K562 (cell line): Measurements from ENCODE around the gene HNMT. TPM values are rescaled to one million over a fixed set of nuclear protein-coding genes. Genes with fewer than 3 reads are reported as not detected.

Experiments
- CHD1 ChIP-seq: fragments of 200-600 bp; sonication (generic); IDR thresholded peaks from one replicate; pipeline ENCODE4 v1.6.1; 2012; ENCODE audit warnings: mild to moderate bottlenecking, moderate library complexity, low read length, inconsistent platforms
- ERF ChIP-seq: fragments of 450-650 bp; formaldehyde crosslinking; IDR thresholded peaks from 2 replicates; pipeline ENCODE4 v1.4.0; 2020; ENCODE audit warnings: mild to moderate bottlenecking, mixed read lengths
- HNRNPL ChIP-seq: fragments of 200-400 bp; formaldehyde crosslinking; IDR thresholded peaks from 2 replicates; pipeline ENCODE4 v1.6.1; 2017; ENCODE audit warnings: low read depth, mild to moderate bottlenecking, low read length
- KAT2B ChIP-seq: IDR thresholded peaks from one replicate; pipeline ENCODE4 v1.6.1; 2012; ENCODE audit warnings: low read depth, mild to moderate bottlenecking, control low read depth, inconsistent platforms, low read length, moderate library complexity
- NFATC3 ChIP-seq: fragments of 450-650 bp; IDR thresholded peaks from 2 replicates; pipeline ENCODE4 v1.6.1; 2017; ENCODE audit warnings: mild to moderate bottlenecking
- NFRKB ChIP-seq: fragments of 450-650 bp; IDR thresholded peaks from 2 replicates; pipeline ENCODE4 v1.6.1; 2016; ENCODE audit warnings: low read depth
- RAD21 ChIP-seq, 2 experiments: fragments of 250-450 bp in 1 of 2; fragments of 450-650 bp in 1 of 2; sonication (Bioruptor Pico) in 1 of 2; formaldehyde crosslinking in 1 of 2; IDR thresholded peaks in 1 of 2; conservative IDR thresholded peaks in 1 of 2; 2 replicates each; pipeline versions ENCODE4 v1.4.0 to v1.8.0; 2020 to 2022; ENCODE audit warnings: mild to moderate bottlenecking in 2 of 2, moderate library complexity in 1 of 2
- SOX6 ChIP-seq: fragments of 450-650 bp; IDR thresholded peaks from 2 replicates; pipeline ENCODE4 v1.6.1; 2014; ENCODE audit warnings: mild to moderate bottlenecking
- ZNF175 ChIP-seq: fragments of 200-800 bp; sonication (Bioruptor generic); IDR thresholded peaks from 2 replicates; pipeline ENCODE4 v1.6.1; 2016; ENCODE audit warnings: low read depth, mild to moderate bottlenecking, missing genetic modification characterization, missing compliant biosample characterization
- ZSCAN32 ChIP-seq: fragments of 450-650 bp; formaldehyde crosslinking; IDR thresholded peaks from 2 replicates; pipeline ENCODE4 v1.4.0; 2020; ENCODE audit warnings: mild to moderate bottlenecking, moderate library complexity
- polyA plus RNA-seq, 8 experiments: library from polyadenylated mRNA; depleted of rRNA in 4 of 8; stranded (reverse) in 5 of 8; unstranded in 3 of 8; fragments of >200 nt; fragmentation: Nextera tagmentation in 2 of 8; fragmentation: Illumina TruSeq in 1 of 8; extraction: Ambion mirVana in 2 of 8; extraction: Trizol in 1 of 8; gene quantifications; 2 replicates each; pipeline versions ENCODE4 v1.2.1 to v1.2.3, GENCODE V29; 2011 to 2014; ENCODE audit warnings: inconsistent platforms in 1 of 8, missing spikeins in 1 of 8
- total RNA-seq, 7 experiments: library from RNA; depleted of rRNA in 6 of 7; stranded (reverse); fragments of >200 nt in 6 of 7; fragmentation: Illumina TruSeq in 2 of 7; extraction: Trizol in 2 of 7; gene quantifications; 2 replicates each; pipeline versions ENCODE4 v1.2.1 to v1.2.3, GENCODE V29; 2011 to 2021; ENCODE audit warnings: low replicate concordance in 1 of 7
- TF ChIP-seq, protein P1 (sequence below): fragments of 450-650 bp; IDR thresholded peaks from 2 replicates; pipeline ENCODE4 v1.6.1; 2016; ENCODE audit warnings: mild to moderate bottlenecking, moderate library complexity
- TF ChIP-seq, protein P2 (sequence below): fragments of 250-450 bp; sonication (Bioruptor Pico); IDR thresholded peaks from 2 replicates; pipeline ENCODE4 v1.5.0; 2021
- TF ChIP-seq, protein P3 (sequence below), 3 experiments: fragments of 200-800 bp in 1 of 3; fragments of 250-450 bp in 1 of 3; fragments of 450-650 bp in 1 of 3; sonication (Bioruptor Pico) in 1 of 3; sonication (Bioruptor generic) in 1 of 3; formaldehyde crosslinking in 1 of 3; IDR thresholded peaks; 2 replicates each; pipeline versions ENCODE4 v1.6.1 to v1.8.0; 2016 to 2022; ENCODE audit warnings: mild to moderate bottlenecking in 2 of 3, missing genetic modification characterization in 2 of 3, missing compliant biosample characterization in 1 of 3, moderate library complexity in 1 of 3

Gene HNMT
- total and polyA plus RNA-seq, 9 of the 15 experiments (the other 6 are each of a cell fraction or from before 2014, with no cell fraction given): 3.1 to 10.9 (median 5.3) TPM

DNA sequence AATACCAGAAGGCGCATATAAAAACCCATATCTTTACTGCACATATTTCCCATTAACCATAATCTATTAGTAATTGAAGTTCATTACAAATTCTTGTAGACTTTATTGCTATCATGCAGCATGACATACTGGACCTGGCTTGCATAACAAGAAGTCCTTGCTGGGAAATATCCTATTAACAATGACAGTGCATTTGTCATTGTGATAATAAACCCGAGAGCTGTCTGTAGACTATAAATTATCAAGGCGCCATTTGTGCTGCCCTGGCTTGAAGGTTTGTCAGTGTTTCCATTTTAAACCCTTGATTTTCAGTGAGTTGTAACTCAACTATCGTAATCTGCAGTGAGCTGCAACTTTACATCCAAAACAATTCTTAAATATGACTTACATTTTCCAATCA is 59.0 kb downstream of the HNMT start (continued):
- TF ChIP-seq, protein P1, sequence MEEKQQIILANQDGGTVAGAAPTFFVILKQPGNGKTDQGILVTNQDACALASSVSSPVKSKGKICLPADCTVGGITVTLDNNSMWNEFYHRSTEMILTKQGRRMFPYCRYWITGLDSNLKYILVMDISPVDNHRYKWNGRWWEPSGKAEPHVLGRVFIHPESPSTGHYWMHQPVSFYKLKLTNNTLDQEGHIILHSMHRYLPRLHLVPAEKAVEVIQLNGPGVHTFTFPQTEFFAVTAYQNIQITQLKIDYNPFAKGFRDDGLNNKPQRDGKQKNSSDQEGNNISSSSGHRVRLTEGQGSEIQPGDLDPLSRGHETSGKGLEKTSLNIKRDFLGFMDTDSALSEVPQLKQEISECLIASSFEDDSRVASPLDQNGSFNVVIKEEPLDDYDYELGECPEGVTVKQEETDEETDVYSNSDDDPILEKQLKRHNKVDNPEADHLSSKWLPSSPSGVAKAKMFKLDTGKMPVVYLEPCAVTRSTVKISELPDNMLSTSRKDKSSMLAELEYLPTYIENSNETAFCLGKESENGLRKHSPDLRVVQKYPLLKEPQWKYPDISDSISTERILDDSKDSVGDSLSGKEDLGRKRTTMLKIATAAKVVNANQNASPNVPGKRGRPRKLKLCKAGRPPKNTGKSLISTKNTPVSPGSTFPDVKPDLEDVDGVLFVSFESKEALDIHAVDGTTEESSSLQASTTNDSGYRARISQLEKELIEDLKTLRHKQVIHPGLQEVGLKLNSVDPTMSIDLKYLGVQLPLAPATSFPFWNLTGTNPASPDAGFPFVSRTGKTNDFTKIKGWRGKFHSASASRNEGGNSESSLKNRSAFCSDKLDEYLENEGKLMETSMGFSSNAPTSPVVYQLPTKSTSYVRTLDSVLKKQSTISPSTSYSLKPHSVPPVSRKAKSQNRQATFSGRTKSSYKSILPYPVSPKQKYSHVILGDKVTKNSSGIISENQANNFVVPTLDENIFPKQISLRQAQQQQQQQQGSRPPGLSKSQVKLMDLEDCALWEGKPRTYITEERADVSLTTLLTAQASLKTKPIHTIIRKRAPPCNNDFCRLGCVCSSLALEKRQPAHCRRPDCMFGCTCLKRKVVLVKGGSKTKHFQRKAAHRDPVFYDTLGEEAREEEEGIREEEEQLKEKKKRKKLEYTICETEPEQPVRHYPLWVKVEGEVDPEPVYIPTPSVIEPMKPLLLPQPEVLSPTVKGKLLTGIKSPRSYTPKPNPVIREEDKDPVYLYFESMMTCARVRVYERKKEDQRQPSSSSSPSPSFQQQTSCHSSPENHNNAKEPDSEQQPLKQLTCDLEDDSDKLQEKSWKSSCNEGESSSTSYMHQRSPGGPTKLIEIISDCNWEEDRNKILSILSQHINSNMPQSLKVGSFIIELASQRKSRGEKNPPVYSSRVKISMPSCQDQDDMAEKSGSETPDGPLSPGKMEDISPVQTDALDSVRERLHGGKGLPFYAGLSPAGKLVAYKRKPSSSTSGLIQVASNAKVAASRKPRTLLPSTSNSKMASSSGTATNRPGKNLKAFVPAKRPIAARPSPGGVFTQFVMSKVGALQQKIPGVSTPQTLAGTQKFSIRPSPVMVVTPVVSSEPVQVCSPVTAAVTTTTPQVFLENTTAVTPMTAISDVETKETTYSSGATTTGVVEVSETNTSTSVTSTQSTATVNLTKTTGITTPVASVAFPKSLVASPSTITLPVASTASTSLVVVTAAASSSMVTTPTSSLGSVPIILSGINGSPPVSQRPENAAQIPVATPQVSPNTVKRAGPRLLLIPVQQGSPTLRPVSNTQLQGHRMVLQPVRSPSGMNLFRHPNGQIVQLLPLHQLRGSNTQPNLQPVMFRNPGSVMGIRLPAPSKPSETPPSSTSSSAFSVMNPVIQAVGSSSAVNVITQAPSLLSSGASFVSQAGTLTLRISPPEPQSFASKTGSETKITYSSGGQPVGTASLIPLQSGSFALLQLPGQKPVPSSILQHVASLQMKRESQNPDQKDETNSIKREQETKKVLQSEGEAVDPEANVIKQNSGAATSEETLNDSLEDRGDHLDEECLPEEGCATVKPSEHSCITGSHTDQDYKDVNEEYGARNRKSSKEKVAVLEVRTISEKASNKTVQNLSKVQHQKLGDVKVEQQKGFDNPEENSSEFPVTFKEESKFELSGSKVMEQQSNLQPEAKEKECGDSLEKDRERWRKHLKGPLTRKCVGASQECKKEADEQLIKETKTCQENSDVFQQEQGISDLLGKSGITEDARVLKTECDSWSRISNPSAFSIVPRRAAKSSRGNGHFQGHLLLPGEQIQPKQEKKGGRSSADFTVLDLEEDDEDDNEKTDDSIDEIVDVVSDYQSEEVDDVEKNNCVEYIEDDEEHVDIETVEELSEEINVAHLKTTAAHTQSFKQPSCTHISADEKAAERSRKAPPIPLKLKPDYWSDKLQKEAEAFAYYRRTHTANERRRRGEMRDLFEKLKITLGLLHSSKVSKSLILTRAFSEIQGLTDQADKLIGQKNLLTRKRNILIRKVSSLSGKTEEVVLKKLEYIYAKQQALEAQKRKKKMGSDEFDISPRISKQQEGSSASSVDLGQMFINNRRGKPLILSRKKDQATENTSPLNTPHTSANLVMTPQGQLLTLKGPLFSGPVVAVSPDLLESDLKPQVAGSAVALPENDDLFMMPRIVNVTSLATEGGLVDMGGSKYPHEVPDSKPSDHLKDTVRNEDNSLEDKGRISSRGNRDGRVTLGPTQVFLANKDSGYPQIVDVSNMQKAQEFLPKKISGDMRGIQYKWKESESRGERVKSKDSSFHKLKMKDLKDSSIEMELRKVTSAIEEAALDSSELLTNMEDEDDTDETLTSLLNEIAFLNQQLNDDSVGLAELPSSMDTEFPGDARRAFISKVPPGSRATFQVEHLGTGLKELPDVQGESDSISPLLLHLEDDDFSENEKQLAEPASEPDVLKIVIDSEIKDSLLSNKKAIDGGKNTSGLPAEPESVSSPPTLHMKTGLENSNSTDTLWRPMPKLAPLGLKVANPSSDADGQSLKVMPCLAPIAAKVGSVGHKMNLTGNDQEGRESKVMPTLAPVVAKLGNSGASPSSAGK: no peak
- no peak for TF ChIP-seq CHD1
- no peak for TF ChIP-seq ERF (CRISPR knock-in tag)
- TF ChIP-seq ZNF175 (CRISPR knock-in tag): no peak
- TF ChIP-seq SOX6: peak; percentile 84
- no peak for TF ChIP-seq ZSCAN32 (CRISPR knock-in tag)
- TF ChIP-seq NFRKB: no peak
- peak in 1 of 2 experiments; percentile 22; a peak in 3 of 4 replicates for TF ChIP-seq RAD21 (CRISPR knock-in tag; conservative IDR thresholded peaks at IDR 0.05 in 1 of 2, IDR thresholded peaks at IDR 0.05 in 1 of 2)
- no peak for TF ChIP-seq KAT2B
- TF ChIP-seq, protein P2, sequence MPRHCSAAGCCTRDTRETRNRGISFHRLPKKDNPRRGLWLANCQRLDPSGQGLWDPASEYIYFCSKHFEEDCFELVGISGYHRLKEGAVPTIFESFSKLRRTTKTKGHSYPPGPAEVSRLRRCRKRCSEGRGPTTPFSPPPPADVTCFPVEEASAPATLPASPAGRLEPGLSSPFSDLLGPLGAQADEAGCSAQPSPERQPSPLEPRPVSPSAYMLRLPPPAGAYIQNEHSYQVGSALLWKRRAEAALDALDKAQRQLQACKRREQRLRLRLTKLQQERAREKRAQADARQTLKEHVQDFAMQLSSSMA (CRISPR knock-in tag): no peak
- TF ChIP-seq, protein P3, sequence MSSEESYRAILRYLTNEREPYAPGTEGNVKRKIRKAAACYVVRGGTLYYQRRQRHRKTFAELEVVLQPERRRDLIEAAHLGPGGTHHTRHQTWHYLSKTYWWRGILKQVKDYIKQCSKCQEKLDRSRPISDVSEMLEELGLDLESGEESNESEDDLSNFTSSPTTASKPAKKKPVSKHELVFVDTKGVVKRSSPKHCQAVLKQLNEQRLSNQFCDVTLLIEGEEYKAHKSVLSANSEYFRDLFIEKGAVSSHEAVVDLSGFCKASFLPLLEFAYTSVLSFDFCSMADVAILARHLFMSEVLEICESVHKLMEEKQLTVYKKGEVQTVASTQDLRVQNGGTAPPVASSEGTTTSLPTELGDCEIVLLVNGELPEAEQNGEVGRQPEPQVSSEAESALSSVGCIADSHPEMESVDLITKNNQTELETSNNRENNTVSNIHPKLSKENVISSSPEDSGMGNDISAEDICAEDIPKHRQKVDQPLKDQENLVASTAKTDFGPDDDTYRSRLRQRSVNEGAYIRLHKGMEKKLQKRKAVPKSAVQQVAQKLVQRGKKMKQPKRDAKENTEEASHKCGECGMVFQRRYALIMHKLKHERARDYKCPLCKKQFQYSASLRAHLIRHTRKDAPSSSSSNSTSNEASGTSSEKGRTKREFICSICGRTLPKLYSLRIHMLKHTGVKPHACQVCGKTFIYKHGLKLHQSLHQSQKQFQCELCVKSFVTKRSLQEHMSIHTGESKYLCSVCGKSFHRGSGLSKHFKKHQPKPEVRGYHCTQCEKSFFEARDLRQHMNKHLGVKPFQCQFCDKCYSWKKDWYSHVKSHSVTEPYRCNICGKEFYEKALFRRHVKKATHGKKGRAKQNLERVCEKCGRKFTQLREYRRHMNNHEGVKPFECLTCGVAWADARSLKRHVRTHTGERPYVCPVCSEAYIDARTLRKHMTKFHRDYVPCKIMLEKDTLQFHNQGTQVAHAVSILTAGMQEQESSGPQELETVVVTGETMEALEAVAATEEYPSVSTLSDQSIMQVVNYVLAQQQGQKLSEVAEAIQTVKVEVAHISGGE (CRISPR knock-in tag; IDR thresholded peaks at IDR 0.05): 0 out of 6 replicates have a peak, but pooled peaks of 1 of the 3 experiments have one; percentile 27
- TF ChIP-seq HNRNPL: no peak
- peak; percentile 74; the same call in 1 of the 2 replicates for TF ChIP-seq NFATC3
